ENCODE results near the gene UBE2E2.

- TF ChIP-seq CTCF (IDR thresholded peaks at IDR 0.05) (no peak), POLR2A (IDR thresholded peaks at IDR 0.05) (no peak)
Observed at GRCh38 chr3:23405081-23405480, 202.0 kb downstream of the UBE2E2 start.
